Stimulated activated naive CD8-positive, alpha-beta T cell treated with anti-CD3 and anti-CD28 coated beads, Interleukin-15, Interleukin-2, amounts not matched to agents 100 ng/mL and 50 ng/mL, for 24 hours (primary cell): ENCODE results near the gene ZDHHC18.
"Not testable (repeated sequence)": the region's sequence is repeated elsewhere in the genome, so short reads cannot be mapped to it uniquely, and the experiment has no call there.

Experiments used
- H3K27ac Mint-ChIP-seq: one replicate; pipeline ENCODE4 v1.8.0; 2021; ENCODE audit warnings: mild to moderate bottlenecking, mixed read lengths
- H3K27me3 Mint-ChIP-seq: one replicate; pipeline ENCODE4 v1.8.0; 2021; ENCODE audit warnings: mixed read lengths
- H3K36me3 Mint-ChIP-seq: one replicate; pipeline ENCODE4 v1.8.0; 2021; ENCODE audit warnings: low read depth, mixed read lengths
- H3K4me1 Mint-ChIP-seq: one replicate; pipeline ENCODE4 v1.8.0; 2021; ENCODE audit warnings: low read depth, mixed read lengths
- H3K4me3 Mint-ChIP-seq: one replicate; pipeline ENCODE4 v1.8.0; 2021; ENCODE audit warnings: mild to moderate bottlenecking, mixed read lengths
- H3K9me3 Mint-ChIP-seq: one replicate; pipeline ENCODE4 v1.8.0; 2021; ENCODE audit warnings: mixed read lengths

The ZDHHC18 gene

GRCh38 chr1:26787706-26788514 lies 38.6 kb upstream of the ZDHHC18 start, which contains the start of gene PIGV:
TSS of gene PIGV (plus strand) at chr1:26787950. CDS start at chr1:26790816, 2,866 bp downstream.
- peaks cover 21% of the 10 kb centered on the region for H3K36me3 Mint-ChIP-seq
- H3K27ac Mint-ChIP-seq = peak within 1 kb of the TSS; percentile 95
- peak within 1 kb of the TSS; percentile 87 for H3K4me3 Mint-ChIP-seq
- H3K9me3 Mint-ChIP-seq = no peaks in the 10 kb centered on the region
- no peaks in the 10 kb centered on the region for H3K27me3 Mint-ChIP-seq
- peaks cover 87% of the 10 kb centered on the region for H3K4me1 Mint-ChIP-seq

- Mint-ChIP-seq H3K4me3 (peak overlapping the region; percentile 87), H3K36me3 (peaks cover 21% of the 10 kb centered on the region), H3K9me3 (no peaks in the 10 kb centered on the region), H3K4me1 (peaks cover 86% of the 10 kb centered on the region), H3K27ac (peak overlapping the region; percentile 95), H3K27me3 (no peaks in the 10 kb centered on the region)
Observed at GRCh38 chr1:26788515-26788785, 38.0 kb upstream of the ZDHHC18 start.

- peak overlapping the region; percentile 87 for H3K4me3 Mint-ChIP-seq
- H3K9me3 Mint-ChIP-seq = no peaks in the 10 kb centered on the region
- H3K27me3 Mint-ChIP-seq = no peaks in the 10 kb centered on the region
- H3K4me1 Mint-ChIP-seq = peaks cover 81% of the 10 kb centered on the region
- H3K27ac Mint-ChIP-seq = peak overlapping the region; percentile 95
- H3K36me3 Mint-ChIP-seq = peaks cover 22% of the 10 kb centered on the region
Observed at GRCh38 chr1:26788836-26789611, 37.5 kb upstream of the ZDHHC18 start.

GRCh38 chr1:26789612-26789865 lies 36.9 kb upstream of the ZDHHC18 start:
- Mint-ChIP-seq H3K9me3 (no peaks in the 10 kb centered on the region), H3K27me3 (no peaks in the 10 kb centered on the region), H3K27ac (peak overlapping the region; percentile 95), H3K4me3 (peak overlapping the region; percentile 87), H3K36me3 (peaks cover 27% of the 10 kb centered on the region), H3K4me1 (peaks cover 75% of the 10 kb centered on the region)

GRCh38 chr1:26789931-26790330 lies 36.6 kb upstream of the ZDHHC18 start:
- Mint-ChIP-seq H3K4me3 (peak overlapping the region; percentile 87), H3K36me3 (peaks cover 31% of the 10 kb centered on the region), H3K9me3 (no peaks in the 10 kb centered on the region), H3K4me1 (peaks cover 71% of the 10 kb centered on the region), H3K27me3 (no peaks in the 10 kb centered on the region), H3K27ac (peak overlapping the region; percentile 95)

- Mint-ChIP-seq H3K9me3 (no peaks in the 10 kb centered on the region), H3K4me1 (peaks cover 65% of the 10 kb centered on the region), H3K27me3 (no peaks in the 10 kb centered on the region), H3K27ac (peak overlapping the region; percentile 95), H3K4me3 (peak overlapping the region; percentile 87), H3K36me3 (peaks cover 37% of the 10 kb centered on the region)
Observed at GRCh38 chr1:26790551-26790953, 35.9 kb upstream of the ZDHHC18 start.

GRCh38 chr1:26791148-26791547 lies 35.3 kb upstream of the ZDHHC18 start:
- peak overlapping the region; percentile 87 for H3K4me3 Mint-ChIP-seq
- H3K9me3 Mint-ChIP-seq = no peaks in the 10 kb centered on the region
- H3K27me3 Mint-ChIP-seq = no peaks in the 10 kb centered on the region
- peaks cover 38% of the 10 kb centered on the region for H3K36me3 Mint-ChIP-seq
- H3K4me1 Mint-ChIP-seq = peaks cover 59% of the 10 kb centered on the region
- H3K27ac Mint-ChIP-seq = peak overlapping the region; percentile 95

GRCh38 chr1:26791626-26792025 lies 34.9 kb upstream of the ZDHHC18 start:
- no peaks in the 10 kb centered on the region for H3K9me3 Mint-ChIP-seq
- peaks cover 41% of the 10 kb centered on the region for H3K36me3 Mint-ChIP-seq
- H3K27me3 Mint-ChIP-seq = no peaks in the 10 kb centered on the region
- peak overlapping the region; percentile 95 for H3K27ac Mint-ChIP-seq
- peaks cover 55% of the 10 kb centered on the region for H3K4me1 Mint-ChIP-seq
- H3K4me3 Mint-ChIP-seq = peak overlapping the region; percentile 87

- Mint-ChIP-seq H3K27ac (peak overlapping the region; percentile 42), H3K4me1 (peaks cover 49% of the 10 kb centered on the region), H3K9me3 (no peaks in the 10 kb centered on the region), H3K4me3 (no peak overlapping the region), H3K36me3 (peaks cover 49% of the 10 kb centered on the region), H3K27me3 (no peaks in the 10 kb centered on the region)
Observed at GRCh38 chr1:26792924-26793323, 33.6 kb upstream of the ZDHHC18 start.

- Mint-ChIP-seq H3K9me3 (no peaks in the 10 kb centered on the region), H3K27ac (no peak overlapping the region), H3K36me3 (peaks cover 58% of the 10 kb centered on the region), H3K4me1 (peaks cover 53% of the 10 kb centered on the region), H3K4me3 (no peak overlapping the region), H3K27me3 (no peaks in the 10 kb centered on the region)
Observed at GRCh38 chr1:26794391-26794790, 32.1 kb upstream of the ZDHHC18 start.

- H3K9me3 Mint-ChIP-seq = no peaks in the 10 kb centered on the region
Observed at GRCh38 chr1:26797627-26798026, 28.9 kb upstream of the ZDHHC18 start.

GRCh38 chr1:26799479-26800142 lies 26.9 kb upstream of the ZDHHC18 start:
- H3K4me1 Mint-ChIP-seq = peaks cover 49% of the 10 kb centered on the region
- H3K27me3 Mint-ChIP-seq = no peaks in the 10 kb centered on the region
- peak overlapping the region; percentile 74 for H3K4me3 Mint-ChIP-seq
- peaks cover 41% of the 10 kb centered on the region for H3K36me3 Mint-ChIP-seq
- peak overlapping the region; percentile 95 for H3K27ac Mint-ChIP-seq
- H3K9me3 Mint-ChIP-seq = no peaks in the 10 kb centered on the region

More at GRCh38 chr1:26797627-26798026, 28.9 kb upstream of the ZDHHC18 start:
- H3K36me3 Mint-ChIP-seq = peaks cover 57% of the 10 kb centered on the region
- H3K27ac Mint-ChIP-seq = peak overlapping the region; percentile 33
- H3K4me1 Mint-ChIP-seq = peaks cover 57% of the 10 kb centered on the region
- no peaks in the 10 kb centered on the region for H3K27me3 Mint-ChIP-seq
- H3K4me3 Mint-ChIP-seq = no peak overlapping the region

- Mint-ChIP-seq H3K4me1 (peaks cover 42% of the 10 kb centered on the region), H3K36me3 (peaks cover 13% of the 10 kb centered on the region)
- H3K27me3 Mint-ChIP-seq, H3K4me3 Mint-ChIP-seq, H3K27ac Mint-ChIP-seq, H3K9me3 Mint-ChIP-seq: not testable (repeated sequence)
Observed at GRCh38 chr1:26803932-26804331, 22.6 kb upstream of the ZDHHC18 start.

GRCh38 chr1:26810105-26810504 lies 16.4 kb upstream of the ZDHHC18 start:
- not testable (repeated sequence) for H3K36me3 Mint-ChIP-seq, H3K27ac Mint-ChIP-seq, H3K4me3 Mint-ChIP-seq, H3K27me3 Mint-ChIP-seq, H3K9me3 Mint-ChIP-seq
- peaks cover 24% of the 10 kb centered on the region for H3K4me1 Mint-ChIP-seq

GRCh38 chr1:26811057-26811456 lies 15.4 kb upstream of the ZDHHC18 start:
- peak overlapping the region; percentile 67 for H3K27ac Mint-ChIP-seq
- H3K4me3 Mint-ChIP-seq = no peak overlapping the region
- peaks cover 19% of the 10 kb centered on the region for H3K4me1 Mint-ChIP-seq
- no peaks in the 10 kb centered on the region for H3K9me3 Mint-ChIP-seq
- H3K36me3 Mint-ChIP-seq = no peaks in the 10 kb centered on the region
- no peaks in the 10 kb centered on the region for H3K27me3 Mint-ChIP-seq
